G401 (cell line): ENCODE measurements around the gene CDC25C. TPM values are rescaled to one million over a fixed set of nuclear protein-coding genes. Genes with fewer than 3 reads are reported as not detected.
"Not testable (repeated sequence)": the region's sequence is repeated elsewhere in the genome, so short reads cannot be mapped to it uniquely, and the experiment has no call there.

Experiments used
- DNase-seq: peaks from one replicate; pipeline ENCODE4 v3.0.0-alpha.2; 2015; ENCODE audit warnings: low spot score
- in situ Hi-C: cut with HindIII; loops from 2 replicates; pipeline ENCODE4 v1.10.0; 2016; ENCODE audit warnings: low sequenced_read_pairs, mixed read lengths
- total RNA-seq: library from RNA; depleted of rRNA; stranded (reverse); fragments of >200 nt; shearing (Covaris generic); gene quantifications from 2 replicates; pipeline ENCODE4 v1.2.3, GENCODE V29; 2014

Gene CDC25C
- total RNA-seq, 1 experiment from 2014 or later, result 39.8 TPM

DNA sequence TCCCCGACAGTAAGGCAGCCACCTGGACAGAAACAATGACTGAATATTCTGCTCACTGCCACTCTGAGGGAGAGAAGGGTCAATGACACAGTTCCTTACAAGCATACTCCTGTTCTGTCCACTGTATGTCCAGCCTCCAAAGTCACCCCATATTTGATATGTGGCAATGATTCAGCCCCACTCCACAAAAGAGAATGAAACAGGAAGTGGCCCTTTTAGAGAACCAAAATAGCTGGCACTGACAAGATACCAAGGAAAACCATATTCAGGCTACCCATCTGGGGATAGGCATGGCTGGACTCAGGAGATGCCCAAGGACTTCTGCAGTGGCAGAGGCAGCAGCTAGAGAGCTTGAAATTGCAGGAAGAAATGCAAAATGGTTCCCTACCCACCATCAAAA, 44.4 kb downstream of the CDC25C start:
- in situ Hi-C loops, result no loop called here

DNA sequence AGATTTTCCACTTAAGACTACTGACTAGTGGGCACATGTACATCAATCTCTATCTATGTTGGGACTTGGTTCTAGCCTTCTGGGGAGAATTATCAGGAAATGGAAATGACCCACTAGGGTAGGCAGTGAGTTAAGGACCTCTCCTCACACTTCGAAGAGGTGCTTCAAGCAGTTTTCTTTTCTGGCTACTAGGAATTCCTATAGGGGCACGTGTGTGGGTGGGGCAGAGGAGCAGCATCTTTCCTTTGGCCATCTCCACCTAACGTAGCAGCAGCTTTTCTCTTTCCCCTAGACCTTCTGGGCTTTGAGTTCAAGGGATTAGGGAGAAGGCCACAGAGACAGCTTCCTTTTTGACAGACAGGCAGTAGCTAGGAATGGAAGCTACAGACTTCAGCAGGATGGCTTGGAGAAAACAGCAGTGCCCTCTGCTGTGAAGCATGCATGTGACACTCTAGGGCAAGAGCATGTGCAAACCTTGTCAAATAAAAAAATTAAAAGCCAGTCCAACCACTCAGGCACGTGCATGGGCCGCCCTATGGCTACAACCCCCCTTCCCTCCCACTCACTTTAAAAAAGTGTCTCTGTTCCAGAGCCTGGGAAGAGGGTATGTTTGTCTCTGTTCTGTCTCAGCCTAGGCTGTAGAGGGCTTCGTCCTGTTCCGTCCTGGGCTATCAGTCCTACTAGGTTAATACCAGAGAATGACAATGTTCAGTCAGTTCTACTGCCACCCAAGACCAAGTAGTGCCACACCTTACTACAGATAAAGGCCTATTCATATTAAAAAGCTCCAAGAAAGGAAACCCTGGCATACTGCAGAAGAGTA, 48.5 kb downstream of the CDC25C start:
- in situ Hi-C loops, result no loop called here

More for the DNA sequence above, 44.4 kb downstream of the CDC25C start:
- no peak for DNase-seq

DNA sequence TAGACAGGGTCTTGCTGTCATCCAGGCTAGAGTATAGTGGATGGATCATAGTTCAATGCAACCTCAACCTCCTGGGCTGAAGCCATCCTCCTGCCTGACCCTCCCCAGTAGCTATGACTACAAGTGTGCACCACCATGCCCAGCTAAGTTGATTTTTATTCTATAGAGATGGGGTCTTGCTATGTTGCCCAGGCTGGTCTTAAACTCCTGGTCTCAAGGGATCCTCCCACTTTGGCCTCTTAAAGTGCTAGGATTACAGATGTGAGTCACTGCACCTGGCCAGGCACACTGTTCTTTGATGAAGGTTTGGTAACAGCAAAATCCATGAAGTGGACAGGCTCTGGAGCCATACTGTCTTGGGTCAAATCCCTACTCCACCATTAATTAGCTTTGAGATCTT, 50.7 kb downstream of the CDC25C start:
- DNase-seq, result no peak
- in situ Hi-C loops, result no loop called here

More for the DNA sequence above, 48.5 kb downstream of the CDC25C start:
- peak; percentile 59 for DNase-seq

DNA sequence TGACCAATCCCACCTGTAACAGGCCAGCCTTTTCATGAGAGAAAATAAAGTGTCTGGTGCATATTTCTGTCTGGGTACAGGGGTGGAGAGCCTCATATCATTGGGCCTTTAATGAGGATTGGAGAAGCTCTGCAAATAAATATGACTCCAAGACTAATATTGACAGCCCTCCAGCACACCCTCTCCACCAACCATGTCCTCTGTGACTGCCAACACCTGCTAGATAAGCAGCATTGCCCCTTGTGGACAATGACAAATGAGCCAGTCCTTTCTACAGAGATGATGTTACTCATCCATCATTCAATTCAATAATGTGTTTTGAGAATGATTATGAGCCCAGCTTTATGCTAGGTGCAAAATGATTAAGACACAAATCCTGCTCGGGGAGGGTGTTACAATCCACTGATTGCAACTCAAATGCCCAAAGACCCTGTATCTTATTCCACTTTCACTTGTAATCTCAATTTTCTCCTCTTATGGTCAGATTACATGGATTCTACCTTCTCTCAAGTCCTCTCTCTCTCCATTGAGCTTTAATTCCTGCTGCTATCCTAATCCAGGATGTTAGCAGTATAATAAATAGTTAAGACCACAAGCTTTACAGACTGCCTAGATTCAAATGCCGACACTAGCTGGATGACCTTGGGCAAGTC, 55.1 kb downstream of the CDC25C start:
- in situ Hi-C loops, result no loop called here
- no peak for DNase-seq

DNA sequence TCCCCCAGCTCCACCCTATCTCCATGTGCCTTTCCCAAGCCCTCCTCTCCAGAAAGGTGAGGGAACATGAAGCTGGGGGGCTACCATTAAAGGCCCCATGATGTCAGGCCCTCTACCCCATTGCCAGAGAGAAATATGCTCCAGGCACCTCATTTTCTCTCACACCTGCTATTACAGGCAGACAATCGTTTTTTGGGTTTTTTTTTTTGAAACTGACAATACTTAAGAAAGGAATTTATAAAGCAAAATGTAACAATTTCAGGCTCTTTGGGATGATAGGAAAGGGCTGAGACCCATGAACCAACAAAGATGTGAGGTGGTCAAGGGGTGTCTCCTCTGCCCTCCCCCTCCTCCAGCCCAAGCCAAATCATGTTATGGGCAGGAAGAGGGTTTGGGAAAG, 55.7 kb downstream of the CDC25C start:
- DNase-seq, result no peak
- in situ Hi-C loops, result no loop called here

DNA sequence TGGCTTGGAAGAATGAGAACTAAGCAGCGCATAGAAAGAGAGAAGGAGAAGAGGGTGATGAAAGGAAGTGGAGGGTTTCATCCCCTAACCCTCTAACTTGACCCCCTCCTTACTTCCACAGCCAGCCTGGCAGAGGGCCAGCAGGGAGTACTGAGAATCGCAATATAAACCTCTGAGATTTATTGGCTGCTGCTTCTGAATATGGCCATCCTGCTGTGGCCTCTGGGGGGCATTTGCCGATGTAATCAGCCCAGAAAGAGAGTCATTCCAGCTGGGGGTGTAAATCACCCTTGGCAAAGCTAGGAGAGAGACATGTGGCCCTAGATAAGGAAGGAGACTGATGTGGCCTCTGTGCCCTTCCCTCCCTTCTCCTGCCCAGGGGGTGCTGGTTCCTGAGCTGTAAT, 56.2 kb downstream of the CDC25C start:
- DNase-seq, result no peak
- in situ Hi-C loops, result no loop called here

DNA sequence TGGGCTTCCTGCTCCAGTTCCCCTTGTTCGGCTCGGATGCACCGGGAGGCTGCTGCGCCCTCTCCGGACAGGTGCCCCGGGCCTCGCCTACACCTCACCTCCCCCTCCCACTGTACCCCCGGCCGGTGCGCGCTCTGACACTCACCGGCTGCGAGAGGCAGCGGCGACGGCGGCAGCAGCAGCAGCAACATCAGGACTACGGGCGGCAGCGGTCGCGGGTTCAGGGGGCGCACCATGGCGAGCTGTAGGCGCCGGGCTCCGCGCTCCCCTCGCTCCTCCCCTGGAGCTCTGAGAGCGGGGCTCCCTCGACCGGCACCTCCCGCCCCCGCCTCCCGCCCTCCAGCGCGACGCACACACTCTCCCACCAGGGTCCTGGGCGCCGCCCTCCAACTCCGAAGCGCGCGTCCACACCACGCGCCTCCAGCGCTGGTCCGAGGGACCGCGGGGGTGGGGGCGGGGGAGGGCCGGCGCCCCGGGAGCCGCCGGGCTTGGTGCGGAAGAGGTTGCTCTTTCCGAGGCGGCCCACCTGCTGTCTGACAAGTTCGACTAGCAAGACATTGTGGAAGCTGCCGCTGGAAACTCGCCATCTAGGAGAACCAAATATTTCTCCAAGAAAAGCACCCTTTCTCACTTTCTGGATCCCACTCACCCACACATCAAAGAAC, 57.3 kb downstream of the CDC25C start, which contains the start of gene GFRA3:
Gene GFRA3, minus strand, starts transcription at position 433 of the 665 bp plus-strand sequence. Its CDS starts 197 bp downstream, at position 236.
- in situ Hi-C loops, result no loop called here
- DNase-seq, result peak; percentile 40

DNA sequence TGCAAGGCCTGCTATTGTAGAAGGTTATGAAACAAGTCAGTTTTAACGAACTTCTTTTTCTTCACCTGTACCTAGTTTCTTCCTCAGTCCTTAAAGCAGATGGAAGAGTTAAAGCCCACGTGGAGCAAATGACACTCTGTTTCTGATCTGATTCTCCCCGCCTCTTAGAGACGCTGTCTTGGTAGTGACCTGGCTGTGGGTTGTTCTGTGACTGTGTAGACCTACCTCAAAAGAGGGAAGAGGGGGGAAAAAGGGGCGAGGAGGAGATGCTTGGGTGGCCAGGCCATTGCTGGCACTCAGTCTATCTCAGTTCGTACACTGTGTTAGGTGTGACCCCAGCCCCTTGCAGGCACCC, 57.8 kb downstream of the CDC25C start:
- in situ Hi-C loops, result no loop called here
- peak; percentile 63 for DNase-seq

DNA sequence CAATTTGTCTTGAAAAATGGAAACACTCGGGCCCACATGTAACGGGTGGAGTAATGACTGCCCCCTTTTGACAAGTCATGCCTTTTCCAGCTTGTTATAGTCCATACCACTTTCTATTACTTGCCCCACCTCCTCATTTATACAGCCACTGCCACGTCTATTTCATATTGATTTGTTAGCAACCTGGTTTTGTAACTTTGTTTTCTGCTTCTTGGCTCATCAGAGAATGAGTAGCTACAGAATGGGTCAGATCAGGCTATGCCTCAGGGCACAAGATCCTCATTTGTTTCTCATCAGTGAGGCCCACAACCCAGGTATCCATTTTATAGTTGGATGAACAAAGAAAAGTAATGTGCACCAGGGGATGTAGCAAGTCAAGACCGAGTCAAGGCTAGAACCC, 58.9 kb downstream of the CDC25C start:
- in situ Hi-C loops, result no loop called here
- DNase-seq, result no peak

DNA sequence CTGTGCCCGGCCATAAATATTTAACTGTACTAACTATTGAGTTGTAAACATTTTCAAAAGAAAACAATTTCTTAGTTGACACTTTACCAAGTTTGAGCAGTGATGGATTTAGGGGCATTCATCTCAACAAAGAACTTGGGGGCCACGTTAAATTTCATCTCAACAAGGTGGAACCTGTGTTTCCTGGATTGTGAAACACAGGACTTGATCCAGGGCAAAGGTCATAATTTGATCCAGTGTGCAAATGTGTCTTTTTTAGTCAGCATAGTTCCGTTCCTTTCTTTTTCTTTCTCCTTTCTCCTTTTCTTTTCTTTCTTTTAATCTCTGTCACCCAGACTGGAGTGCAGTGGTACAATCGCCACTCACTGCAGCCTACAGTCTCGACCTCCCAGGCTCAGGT, 60.3 kb downstream of the CDC25C start:
- DNase-seq, result no peak
- in situ Hi-C loops, result no loop called here

DNA sequence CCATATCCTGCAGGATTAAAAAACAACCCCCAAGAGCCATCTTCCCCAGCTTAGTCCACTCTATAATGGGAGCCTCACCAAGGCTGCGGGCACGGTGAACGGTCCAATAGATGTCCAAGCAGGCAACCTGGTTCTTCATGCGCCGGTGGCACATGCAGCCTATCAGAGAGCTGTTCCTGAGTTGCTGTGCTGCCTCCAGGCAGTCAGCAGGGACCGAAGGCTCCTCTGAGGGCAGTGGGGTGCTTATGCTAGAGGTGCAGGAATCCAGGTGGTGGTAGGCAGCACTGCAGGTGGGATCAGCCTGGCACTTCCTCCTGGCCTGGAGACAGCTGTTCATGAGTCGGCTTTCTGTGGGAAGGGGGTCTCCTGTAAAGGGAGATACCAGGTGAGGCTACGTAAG, 67.4 kb downstream of the CDC25C start:
- DNase-seq, result no peak
- in situ Hi-C loops, result no loop called here

DNA sequence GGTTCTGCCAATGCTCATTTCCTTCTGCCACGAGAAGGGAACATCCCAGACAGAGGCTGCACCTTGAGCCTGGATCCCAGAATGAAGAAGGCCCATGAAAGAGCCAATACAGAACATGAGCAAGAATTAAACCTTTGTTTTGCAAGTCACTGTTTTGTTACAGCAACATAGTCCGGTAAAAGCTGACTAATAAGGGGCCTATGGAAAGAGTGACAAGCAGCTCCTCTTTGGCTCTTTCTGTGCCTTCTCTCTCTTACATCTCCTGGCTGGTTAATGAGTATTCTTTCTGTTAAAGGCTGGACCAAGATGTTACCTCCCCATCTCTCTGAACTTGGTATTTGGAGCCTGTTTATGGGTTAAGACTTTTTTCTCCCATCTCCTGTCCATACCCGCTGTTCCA, 68.0 kb downstream of the CDC25C start:
- in situ Hi-C loops, result no loop called here
- DNase-seq, result no peak

DNA sequence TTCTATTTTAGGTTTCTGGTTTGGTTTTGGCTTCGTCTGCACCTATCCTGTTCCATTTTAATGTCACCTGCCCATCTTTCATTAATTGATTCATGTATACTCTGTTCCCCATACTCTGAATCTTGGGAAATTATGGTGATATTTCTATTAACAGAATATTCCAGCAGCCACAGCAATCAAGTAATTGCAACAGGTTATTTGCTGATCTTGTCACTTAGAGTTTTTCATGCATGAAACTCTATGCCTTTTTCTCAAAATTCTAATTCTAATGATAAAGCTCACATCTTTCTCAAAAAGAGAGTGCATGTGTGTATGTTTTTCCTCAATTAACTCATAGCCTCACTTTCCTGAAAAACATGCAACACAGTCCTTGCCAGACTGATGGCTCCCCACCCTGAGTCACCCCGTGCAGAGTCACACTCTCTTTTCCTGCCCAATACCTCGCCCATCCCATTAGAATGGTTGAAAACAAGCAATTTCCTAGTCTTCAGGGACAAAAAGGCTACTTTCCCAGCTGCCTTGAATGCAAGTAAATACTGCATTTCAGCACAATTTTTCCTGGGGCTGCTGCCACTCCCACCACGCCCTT, 72.8 kb downstream of the CDC25C start:
- no peak for DNase-seq
- in situ Hi-C loops, result no loop called here

DNA sequence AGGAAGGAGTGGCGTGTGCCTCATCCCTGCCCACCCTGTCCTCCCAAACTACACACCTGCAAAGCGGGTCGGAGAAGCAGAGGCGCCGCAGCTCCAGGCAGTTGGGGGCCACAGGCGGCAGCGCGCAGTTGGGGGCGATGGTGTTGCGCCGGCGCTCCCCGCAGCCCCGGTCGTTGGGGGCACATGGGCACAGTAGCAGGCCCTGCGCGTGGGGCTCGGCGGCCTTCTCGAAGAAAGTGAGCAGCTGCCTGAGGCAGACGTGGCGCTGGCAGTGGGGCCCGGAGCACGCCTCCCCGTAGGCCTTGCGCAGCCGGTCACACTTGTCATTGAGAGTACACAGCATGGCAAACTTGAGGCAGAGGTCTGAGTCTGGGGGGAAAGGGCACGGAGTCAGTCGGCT, 74.0 kb downstream of the CDC25C start:
- DNase-seq, result no peak
- in situ Hi-C loops, result no loop called here

DNA sequence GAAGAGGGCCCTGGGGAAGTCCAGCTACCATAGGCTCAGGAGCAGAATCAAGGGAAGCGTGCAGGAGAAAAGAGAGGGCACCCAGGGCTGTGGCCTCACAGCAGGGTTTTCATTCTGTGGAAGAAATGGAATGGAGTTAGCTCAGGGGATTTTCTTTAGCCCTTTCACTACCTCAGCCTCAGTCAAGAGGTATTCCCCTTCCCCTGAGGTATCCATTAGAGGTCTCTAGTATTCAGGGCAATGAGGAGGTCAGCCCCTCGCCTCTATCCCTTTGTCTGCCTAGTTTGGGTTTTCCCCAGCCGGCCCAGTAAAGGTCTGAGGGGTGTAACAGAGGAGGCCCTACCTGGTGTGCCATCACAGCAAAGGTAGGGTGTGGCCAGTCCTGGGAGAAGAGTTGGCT, 78.7 kb downstream of the CDC25C start:
- DNase-seq, result no peak
- in situ Hi-C loops, result no loop called here

DNA sequence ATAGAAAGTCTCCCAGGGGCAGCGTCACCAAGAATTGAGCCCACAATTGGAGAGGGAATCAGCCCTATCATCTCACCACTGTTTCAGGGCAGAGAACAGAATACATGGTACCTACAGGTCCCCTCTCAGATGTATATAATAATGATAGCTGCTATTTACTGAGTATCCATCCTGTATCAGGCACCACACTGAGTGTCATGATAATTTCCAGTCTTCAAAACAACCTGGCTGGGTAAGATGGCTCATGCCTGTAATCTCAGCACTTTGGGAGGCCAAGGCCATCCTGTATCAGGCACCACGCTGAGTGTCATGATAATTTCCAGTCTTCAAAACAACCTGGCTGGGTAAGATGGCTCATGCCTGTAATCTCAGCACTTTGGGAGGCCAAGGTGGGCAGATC, 83.8 kb downstream of the CDC25C start:
- in situ Hi-C loops, DNase-seq: not testable (repeated sequence)

DNA sequence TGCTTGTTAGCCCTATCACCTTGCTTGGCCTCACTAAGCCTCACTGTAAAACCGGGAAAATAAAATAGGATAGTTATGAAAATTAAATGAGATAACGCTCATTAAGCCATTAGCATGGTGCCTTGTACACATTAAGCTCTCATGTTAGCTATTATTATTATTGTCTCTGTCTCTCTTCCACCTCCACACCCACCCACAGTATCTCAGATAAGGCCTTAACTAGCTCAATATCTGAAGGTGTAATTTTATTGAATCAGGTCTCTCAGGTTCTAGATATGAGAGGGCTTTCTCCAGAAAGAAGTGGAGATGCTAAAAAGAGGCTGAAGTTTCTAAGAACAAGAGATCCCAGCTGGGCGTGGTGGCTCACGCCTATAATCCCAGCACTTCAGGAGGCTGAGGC, 84.8 kb downstream of the CDC25C start:
- in situ Hi-C loops, result no loop called here
- no peak for DNase-seq

DNA sequence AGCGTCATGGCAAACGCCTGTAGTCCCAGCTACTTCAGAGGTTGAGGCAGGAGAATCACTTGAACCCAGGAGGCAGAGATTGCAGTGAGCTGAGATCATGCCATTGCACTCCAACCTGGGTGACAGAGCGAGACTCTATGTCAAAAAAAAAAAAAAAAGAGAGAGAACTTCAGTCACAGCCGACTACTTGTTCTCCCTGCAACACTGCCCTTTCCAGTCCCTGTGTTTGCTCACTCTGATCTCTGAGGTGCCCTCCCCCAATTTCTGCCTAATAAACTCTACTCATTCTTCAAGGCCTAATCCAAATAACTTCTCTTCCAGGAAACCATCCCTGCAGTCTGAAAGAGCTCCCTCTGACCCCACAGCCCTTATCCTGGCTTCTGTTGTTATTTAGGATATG, 85.3 kb downstream of the CDC25C start:
- in situ Hi-C loops, result no loop called here
- no peak for DNase-seq

DNA sequence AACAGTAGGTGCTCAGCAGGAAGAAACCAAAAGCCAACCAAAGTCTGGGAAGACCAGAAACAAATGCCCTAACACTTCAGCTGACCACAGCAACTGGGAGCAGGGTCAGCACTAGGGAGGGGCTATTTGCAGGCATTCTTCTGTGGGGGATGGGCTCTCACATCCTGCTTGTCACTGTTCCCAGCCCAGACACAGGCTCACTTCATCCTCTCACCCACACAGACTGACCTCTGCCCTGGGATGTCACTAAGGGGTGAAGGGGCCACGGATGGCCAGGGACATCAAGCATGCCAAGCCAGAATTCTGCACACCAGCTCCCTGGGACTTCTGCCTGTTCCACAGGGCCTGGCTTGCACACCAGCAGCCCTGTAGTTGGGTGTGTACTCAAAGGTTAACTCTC, 85.9 kb downstream of the CDC25C start:
- DNase-seq, result no peak
- in situ Hi-C loops, result no loop called here

DNA sequence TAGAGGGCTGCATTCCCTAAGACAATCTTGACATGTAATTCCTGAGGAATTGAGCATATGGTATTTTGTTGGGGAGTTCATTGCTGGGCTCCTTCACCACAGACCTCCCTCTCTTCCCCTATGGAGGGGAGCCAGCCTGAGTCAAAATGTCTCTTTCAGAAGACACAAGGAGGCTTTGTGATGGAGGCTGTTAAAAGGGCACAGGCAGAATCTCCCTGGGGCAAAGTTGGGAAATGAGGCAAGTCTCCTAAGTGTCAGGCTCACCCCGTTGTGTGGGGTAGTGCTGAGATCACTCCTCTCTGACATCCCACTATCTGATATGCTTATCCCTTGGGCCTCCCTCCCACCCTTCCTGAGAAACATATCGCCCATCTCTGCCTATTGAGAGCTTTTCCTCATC, 87.8 kb downstream of the CDC25C start:
- no peak for DNase-seq
- in situ Hi-C loops, result no loop called here
